Esophagus squamous epithelium (tissue), 5 donors: ENCODE data around the gene NSMCE3. TPM values are rescaled to one million over a fixed set of nuclear protein-coding genes. Genes with fewer than 3 reads are reported as not detected.

Experiments
- DNase-seq: peaks from one replicate; lab custom pipeline; 2025; lab: John Stamatoyannopoulos, UW
- H3K27ac ChIP-seq, 4 donors: fragments of 200-600 bp; sonication (generic); one replicate each; pipeline ENCODE4 v1.5.1; 2016 to 2019; ENCODE audit warnings: mild to moderate bottlenecking in 1 of 4
- H3K27me3 ChIP-seq, 4 donors: fragments of 200-600 bp; sonication (generic); 1 replicate in 3 of 4; 2 replicates in 1 of 4; pipeline versions ENCODE4 v1.5.1 to v1.6.0; 2017 to 2021; ENCODE audit warnings: antibody characterized with exemption in 1 of 4
- H3K36me3 ChIP-seq, 3 donors: fragments of 200-600 bp; sonication (generic); one replicate each; pipeline ENCODE4 v1.5.1; 2016 to 2019
- H3K4me1 ChIP-seq, 3 donors: fragments of 200-600 bp; sonication (generic); one replicate each; pipeline ENCODE4 v1.5.1; 2017 to 2019
- H3K4me3 ChIP-seq, 4 donors: fragments of 200-600 bp; sonication (generic); 1 replicate in 3 of 4; 2 replicates in 1 of 4; pipeline ENCODE4 v1.5.1; 2016 to 2019; ENCODE audit warnings: mild to moderate bottlenecking in 2 of 4, moderate library complexity in 1 of 4
- H3K9me3 ChIP-seq, 3 donors: fragments of 200-600 bp; sonication (generic); one replicate each; pipeline ENCODE4 v1.5.1; 2016 to 2019
- CTCF ChIP-seq, 6 experiments: fragments of 450-650 bp in 4 of 6; fragments of 200-600 bp in 2 of 6; sonication (generic) in 2 of 6; IDR thresholded peaks; one replicate each; pipeline ENCODE4 v1.5.1; 2016 to 2019; ENCODE audit warnings: antibody characterized with exemption in 6 of 6, mild to moderate bottlenecking in 4 of 6, moderate library complexity in 4 of 6
- POLR2A ChIP-seq, 4 donors: fragments of 450-650 bp; IDR thresholded peaks; one replicate each; pipeline ENCODE4 v1.6.1; 2017; ENCODE audit warnings: antibody characterized with exemption in 4 of 4, mild to moderate bottlenecking in 4 of 4, moderate library complexity in 3 of 4
- WGBS, 2 donors: methylation state at CpG; one replicate each; pipeline ENCODE4 v1.1.5; 2018; 5-methylcytosine and 5-hydroxymethylcytosine counted together
- intact Hi-C: fragments of 100-400 bp; cut with DNase I; formaldehyde crosslinking; loops from one replicate; pipeline ENCODE4 v1.15.0; 2022
- total RNA-seq, 4 donors: library from RNA; depleted of rRNA; stranded (reverse); fragments of >200 nt; gene quantifications; one replicate each; pipeline ENCODE4 v1.1.0, GENCODE V29; 2016
- donor health status: DM: yes; HTN: yes; CAD: no.

Gene NSMCE3
- total RNA-seq: 1 to 10 TPM; 4.0 to 9.6 (median 5.5) TPM

GRCh38 chr15:29269485-29270168, at the start of gene NSMCE3:
NSMCE3 (minus strand) TSS chr15:29269822; CDS start chr15:29269705, 117 bp downstream.
- H3K9me3 ChIP-seq: no peaks in the 10 kb centered on the region
- peak; percentile 45 for DNase-seq
- peaks cover 0 to 46% (median 23%) of the 10 kb centered on the region in 3 donors for H3K4me1 ChIP-seq
- peak within 1 kb of the TSS; percentile 86 to 95 (median 90) for H3K27ac ChIP-seq
- intact Hi-C loops: no loop called here
- peak within 1 kb of the TSS; percentile 78 to 98 (median 86) for H3K4me3 ChIP-seq
- 0 to 1% methylated on average over 9 to 10 of the region's 68 CpGs for WGBS, 2 donors
- TF ChIP-seq POLR2A (IDR thresholded peaks at IDR 0.05) (peak in 3 of 4 donors; percentile 52 to 94 (median 89)), CTCF (IDR thresholded peaks at IDR 0.05) (peak in 3 of 6 experiments; percentile 8 to 9 (median 9))
- no peaks in the 10 kb centered on the region for H3K27me3 ChIP-seq
- H3K36me3 ChIP-seq: no peaks in the 10 kb centered on the region

GRCh38 chr15:29316422-29316821, 46.8 kb upstream of the NSMCE3 start:
- intact Hi-C loops: no loop called here
- TF ChIP-seq CTCF (IDR thresholded peaks at IDR 0.05): no peak
- no peak for TF ChIP-seq POLR2A (IDR thresholded peaks at IDR 0.05)
- H3K4me3 ChIP-seq: no peak overlapping the region
- WGBS, 2 donors: 62 to 83% methylated on average over 3 of the region's 3 CpGs
- no peaks in the 10 kb centered on the region for H3K9me3 ChIP-seq
- no peak for DNase-seq
- H3K4me1 ChIP-seq: no peaks in the 10 kb centered on the region
- no peaks in the 10 kb centered on the region for H3K36me3 ChIP-seq
- H3K27me3 ChIP-seq: no peaks in the 10 kb centered on the region
- no peak overlapping the region for H3K27ac ChIP-seq

GRCh38 chr15:29312387-29312786, 42.8 kb upstream of the NSMCE3 start:
- no peak for TF ChIP-seq POLR2A (IDR thresholded peaks at IDR 0.05)
- no peak for TF ChIP-seq CTCF (IDR thresholded peaks at IDR 0.05)
- Histone ChIP-seq H3K4me1 (no peaks in the 10 kb centered on the region), H3K27ac (no peak overlapping the region), H3K9me3 (no peaks in the 10 kb centered on the region), H3K27me3 (no peaks in the 10 kb centered on the region), H3K36me3 (no peaks in the 10 kb centered on the region), H3K4me3 (no peak overlapping the region)
- WGBS, 2 donors: 60 to 69% methylated on average over 2 of the region's 2 CpGs
- DNase-seq: no peak
- intact Hi-C loops: no loop called here

- H3K4me3 ChIP-seq: no peak overlapping the region
- no peak for TF ChIP-seq POLR2A (IDR thresholded peaks at IDR 0.05)
- no peak for TF ChIP-seq CTCF (IDR thresholded peaks at IDR 0.05)
- no peak overlapping the region for H3K27ac ChIP-seq
- intact Hi-C loops: no loop called here
- no peaks in the 10 kb centered on the region for H3K36me3 ChIP-seq
- no peaks in the 10 kb centered on the region for H3K9me3 ChIP-seq
- no peak for DNase-seq
- no peaks in the 10 kb centered on the region for H3K4me1 ChIP-seq
- H3K27me3 ChIP-seq: no peaks in the 10 kb centered on the region
Measured at GRCh38 chr15:29311696-29312095, 42.1 kb upstream of the NSMCE3 start.

GRCh38 chr15:29309139-29309538, 39.5 kb upstream of the NSMCE3 start:
- no peak for DNase-seq
- H3K36me3 ChIP-seq: no peaks in the 10 kb centered on the region
- H3K4me3 ChIP-seq: no peak overlapping the region
- no peaks in the 10 kb centered on the region for H3K9me3 ChIP-seq
- H3K27me3 ChIP-seq: no peaks in the 10 kb centered on the region
- no peak overlapping the region for H3K27ac ChIP-seq
- H3K4me1 ChIP-seq: no peaks in the 10 kb centered on the region
- TF ChIP-seq POLR2A (IDR thresholded peaks at IDR 0.05) (no peak), CTCF (IDR thresholded peaks at IDR 0.05) (no peak)
- 81 to 82% methylated on average over 5 of the region's 5 CpGs for WGBS, 2 donors
- intact Hi-C loops: no loop called here
